Right lobe of liver (tissue), 6 donors: Measurements from ENCODE around the gene DIPK1B. TPM values are rescaled to one million over a fixed set of nuclear protein-coding genes. Genes with fewer than 3 reads are reported as not detected.

ENCODE experiments used
- ATAC-seq, 4 donors: fragments of 200-7000 bp; cut with Tn5 transposase; one replicate each; pipeline ENCODE4 v1.9.1; 2020; ENCODE audit warnings: mild to moderate bottlenecking in 4 of 4, moderate library complexity in 4 of 4
- DNase-seq, 3 donors: peaks; one replicate each; pipeline ENCODE4 v3.0.0-alpha.2; 2020
- H3K27ac ChIP-seq, 3 donors: fragments of 200-600 bp; one replicate each; pipeline ENCODE4 v1.8.0; 2022
- H3K27me3 ChIP-seq, 2 donors: fragments of 200-600 bp; one replicate each; pipeline ENCODE4 v1.8.0; 2022
- H3K36me3 ChIP-seq, 4 donors: fragments of 200-600 bp; sonication (generic) in 1 of 4; one replicate each; pipeline versions ENCODE4 v1.5.1 to v1.8.0; 2017 to 2022; ENCODE audit warnings: control low read depth in 1 of 4
- H3K4me1 ChIP-seq, 4 donors: fragments of 200-600 bp; sonication (generic) in 1 of 4; one replicate each; pipeline versions ENCODE4 v1.5.1 to v1.8.0; 2017 to 2022; ENCODE audit warnings: control low read depth in 1 of 4
- H3K4me3 ChIP-seq, 3 donors: fragments of 200-600 bp; one replicate each; pipeline ENCODE4 v1.8.0; 2022
- H3K9me3 ChIP-seq, 4 donors: fragments of 200-600 bp; sonication (generic) in 1 of 4; one replicate each; pipeline versions ENCODE4 v1.5.1 to v1.8.0; 2017 to 2022; ENCODE audit warnings: control low read depth in 1 of 4
- POLR2A ChIP-seq: fragments of 450-650 bp; IDR thresholded peaks from one replicate; pipeline ENCODE4 v1.6.1; 2017; ENCODE audit warnings: antibody characterized with exemption, mild to moderate bottlenecking
- WGBS: methylation state at CpG from one replicate; pipeline ENCODE4 v1.1.6; 2018; ENCODE audit warnings: low coverage, low lambda C conversion rate; ENCODE audit not compliant: insufficient coverage; ENCODE audit errors: missing lambda C conversion rate; 5-methylcytosine and 5-hydroxymethylcytosine counted together
- intact Hi-C, 2 donors: fragments of 100-400 bp; cut with DNase I; formaldehyde crosslinking; loops; one replicate each; pipeline versions ENCODE4 v1.11.2 to v1.14.1; 2022
- total RNA-seq, 6 experiments: library from RNA; depleted of rRNA in 2 of 6; stranded (reverse); fragments of >200 nt in 2 of 6; fragmentation: NEBNext Ultra II Directional in 3 of 6; extraction: Animal tissue kit (Norgen Biotek cat#: 25700) in 3 of 6; gene quantifications; one replicate each; pipeline versions ENCODE4 v1.1.0 to v1.2.4, GENCODE V29; 2016 to 2023
- TF ChIP-seq, protein P1 (sequence below), 4 donors: fragments of 200-600 bp in 3 of 4; fragments of 450-650 bp in 1 of 4; IDR thresholded peaks; one replicate each; pipeline versions ENCODE4 v1.5.1 to v1.8.0; 2016 to 2022; ENCODE audit warnings: antibody characterized with exemption in 4 of 4, mild to moderate bottlenecking in 2 of 4
- donor health status: DM: no; HTN: yes; CAD: no.
- donor health status: DM: no; HTN: no; CAD: no.
- donor health status: DM: no; HTN: no; CAD: no.
- donor health status: DM: no; HTN: yes; CAD: no.
- donor health status: DM: no; HTN: yes; CAD: no.

Gene DIPK1B
- total RNA-seq, 6 experiments from 2014 or later: 1.4 to 7.7 (median 5.1) TPM

- ATAC-seq (no peak), DNase-seq (no peak)
- TF ChIP-seq POLR2A: no peak
- TF ChIP-seq, protein P1, sequence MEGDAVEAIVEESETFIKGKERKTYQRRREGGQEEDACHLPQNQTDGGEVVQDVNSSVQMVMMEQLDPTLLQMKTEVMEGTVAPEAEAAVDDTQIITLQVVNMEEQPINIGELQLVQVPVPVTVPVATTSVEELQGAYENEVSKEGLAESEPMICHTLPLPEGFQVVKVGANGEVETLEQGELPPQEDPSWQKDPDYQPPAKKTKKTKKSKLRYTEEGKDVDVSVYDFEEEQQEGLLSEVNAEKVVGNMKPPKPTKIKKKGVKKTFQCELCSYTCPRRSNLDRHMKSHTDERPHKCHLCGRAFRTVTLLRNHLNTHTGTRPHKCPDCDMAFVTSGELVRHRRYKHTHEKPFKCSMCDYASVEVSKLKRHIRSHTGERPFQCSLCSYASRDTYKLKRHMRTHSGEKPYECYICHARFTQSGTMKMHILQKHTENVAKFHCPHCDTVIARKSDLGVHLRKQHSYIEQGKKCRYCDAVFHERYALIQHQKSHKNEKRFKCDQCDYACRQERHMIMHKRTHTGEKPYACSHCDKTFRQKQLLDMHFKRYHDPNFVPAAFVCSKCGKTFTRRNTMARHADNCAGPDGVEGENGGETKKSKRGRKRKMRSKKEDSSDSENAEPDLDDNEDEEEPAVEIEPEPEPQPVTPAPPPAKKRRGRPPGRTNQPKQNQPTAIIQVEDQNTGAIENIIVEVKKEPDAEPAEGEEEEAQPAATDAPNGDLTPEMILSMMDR (IDR thresholded peaks at IDR 0.05): no peak
- Histone ChIP-seq H3K4me1 (peaks cover 0 to 17% (median 7%) of the 10 kb centered on the region in 4 donors), H3K9me3 (no peaks in the 10 kb centered on the region), H3K27me3 (no peaks in the 10 kb centered on the region), H3K4me3 (no peak overlapping the region), H3K36me3 (peaks cover 0 to 39% (median 24%) of the 10 kb centered on the region in 4 donors), H3K27ac (no peak overlapping the region)
- intact Hi-C loops: no loop called here
- 44% methylated on average over 3 of the region's 10 CpGs for WGBS
These were observed 13.2 kb downstream of the DIPK1B start for GRCh38 chr9:136725612-136726011.

DNA sequence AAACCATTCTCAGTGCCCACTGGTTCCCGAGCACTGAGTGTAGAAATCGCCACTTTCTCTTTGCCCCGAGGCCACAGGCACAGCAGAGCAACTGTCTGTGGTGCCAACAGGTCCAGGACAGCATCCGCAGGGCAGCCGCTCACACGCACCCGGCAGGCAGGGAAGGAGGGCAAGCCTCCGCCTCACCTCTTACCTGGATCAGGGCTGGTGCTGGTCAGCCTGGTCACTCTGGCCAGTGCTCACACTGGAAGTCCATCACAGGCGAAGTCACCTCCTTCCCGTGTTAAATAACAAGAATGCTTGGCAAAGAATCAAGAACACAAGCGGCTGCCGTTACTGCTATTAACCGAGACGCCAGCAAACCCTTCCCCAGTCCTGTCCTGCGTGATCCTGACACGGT is 13.7 kb downstream of the DIPK1B start:
- Histone ChIP-seq H3K4me3 (peak overlapping the region; percentile 92 to 97 (median 95)), H3K9me3 (no peaks in the 10 kb centered on the region), H3K27ac (no peak overlapping the region), H3K4me1 (peaks cover 0 to 17% (median 7%) of the 10 kb centered on the region in 4 donors), H3K36me3 (peaks cover 0 to 39% (median 24%) of the 10 kb centered on the region in 4 donors), H3K27me3 (no peaks in the 10 kb centered on the region)
- no peak for DNase-seq
- TF ChIP-seq, protein P1 (IDR thresholded peaks at IDR 0.05): no peak
- TF ChIP-seq POLR2A: no peak
- ATAC-seq: no peak
- WGBS: 14% methylated on average over 5 of the region's 16 CpGs
- intact Hi-C loops: no loop called here

GRCh38 chr9:136726631-136727191 is 14.3 kb downstream of the DIPK1B start:
- DNase-seq (no peak), ATAC-seq (peak; percentile 29 to 39 (median 38))
- Histone ChIP-seq H3K9me3 (no peaks in the 10 kb centered on the region), H3K27me3 (no peaks in the 10 kb centered on the region), H3K4me1 (peaks cover 0 to 17% (median 7%) of the 10 kb centered on the region in 4 donors), H3K36me3 (peaks cover 0 to 39% (median 24%) of the 10 kb centered on the region in 4 donors), H3K27ac (no peak overlapping the region), H3K4me3 (peak overlapping the region; percentile 92 to 97 (median 95))
- no peak for TF ChIP-seq POLR2A
- TF ChIP-seq, protein P1 (IDR thresholded peaks at IDR 0.05): peak; percentile 35 to 54 (median 52)
- WGBS: 1% methylated on average over 14 of the region's 18 CpGs
- intact Hi-C loops: no loop called here

DNA sequence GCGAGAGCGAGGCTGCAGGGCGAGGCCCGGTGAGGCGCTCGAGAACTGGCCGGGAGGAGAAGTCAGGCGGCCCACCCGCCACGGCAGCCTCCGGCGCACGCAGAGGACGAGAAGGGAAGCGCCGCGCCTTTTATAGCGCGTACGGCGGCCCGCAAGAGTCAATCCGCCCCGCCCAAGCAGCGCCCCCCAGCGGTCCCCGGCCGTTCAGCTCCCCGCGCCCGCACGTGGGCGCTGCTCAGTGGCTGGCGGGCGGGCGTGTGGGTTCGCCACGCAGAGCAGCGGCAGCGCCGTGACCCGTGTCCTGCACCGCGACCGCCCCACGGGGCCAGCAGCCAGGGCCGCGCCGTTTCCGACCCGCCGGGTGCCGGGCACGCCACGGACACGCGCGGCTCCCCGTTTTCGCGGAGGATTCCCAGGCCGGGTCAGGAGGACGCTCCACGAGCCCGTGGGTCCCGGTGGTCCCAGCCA is 15.7 kb downstream of the DIPK1B start:
- Histone ChIP-seq H3K4me3 (peak overlapping the region; percentile 92 to 97 (median 95)), H3K36me3 (peaks cover 0 to 31% (median 20%) of the 10 kb centered on the region in 4 donors), H3K4me1 (peaks cover 0 to 17% (median 7%) of the 10 kb centered on the region in 4 donors), H3K9me3 (no peaks in the 10 kb centered on the region), H3K27ac (peak overlapping the region; percentile 55 to 80 (median 60)), H3K27me3 (no peaks in the 10 kb centered on the region)
- DNase-seq: peak; percentile 91 to 92 (median 91)
- peak; percentile 77 to 91 (median 81) for ATAC-seq
- TF ChIP-seq POLR2A: peak; percentile 99
- TF ChIP-seq, protein P1 (IDR thresholded peaks at IDR 0.05): peak; percentile 90 to 99 (median 94)
- WGBS: 0% methylated on average over 14 of the region's 66 CpGs
- intact Hi-C loops: no loop called here
